ENCODE measurements around the gene BARX1.
"Not testable (repeated sequence)": the region's sequence is repeated elsewhere in the genome, so short reads cannot be mapped to it uniquely, and the experiment has no call there.

BARX1 gene

DNA sequence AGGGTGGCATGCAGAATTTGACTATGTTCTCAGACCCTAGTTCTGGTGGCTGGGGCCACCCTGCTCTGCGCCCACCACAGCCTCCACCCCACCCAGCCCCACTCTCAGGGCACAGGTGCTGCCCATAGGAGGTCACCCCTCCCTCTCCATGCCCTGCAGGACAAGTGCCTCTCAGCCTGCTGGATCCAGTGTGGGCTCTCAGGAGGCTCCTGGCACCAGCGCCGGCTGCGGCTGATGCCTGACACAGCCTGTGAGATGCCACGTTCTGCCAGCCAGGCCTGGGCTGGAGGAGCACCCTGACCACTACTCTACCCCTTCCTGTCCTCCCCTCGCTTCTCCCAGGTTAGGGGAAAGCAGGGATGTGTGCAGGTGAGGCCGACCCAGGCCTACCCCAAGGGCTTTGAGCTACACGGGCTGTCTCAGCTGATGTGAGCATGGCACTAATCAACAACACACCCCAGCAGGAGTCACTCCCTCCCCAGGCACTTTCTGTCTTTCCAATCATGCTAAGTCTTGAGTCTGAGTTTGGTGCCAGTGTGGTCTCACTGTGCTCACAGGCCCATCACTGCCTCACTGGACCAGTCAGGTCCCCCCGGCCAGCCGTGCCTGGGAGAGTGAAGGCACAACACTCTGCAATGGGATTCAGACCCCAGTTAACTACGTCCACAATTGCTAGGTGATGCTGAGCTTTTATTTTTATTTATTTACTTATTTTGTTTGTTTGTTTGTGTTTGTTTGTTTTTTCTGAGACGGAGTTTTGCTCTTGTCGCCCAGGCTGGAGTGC is 12.1 kb upstream of the BARX1 start:
- DNase-seq (ENCODE audit: low read depth in 2 of 2, low spot score in 1 of 2): no peak

- DNase-seq (ENCODE audit: low read depth in 2 of 2, low spot score in 1 of 2): no peak
Measured at GRCh38 chr9:93965830-93966577, 10.8 kb upstream of the BARX1 start.

DNA sequence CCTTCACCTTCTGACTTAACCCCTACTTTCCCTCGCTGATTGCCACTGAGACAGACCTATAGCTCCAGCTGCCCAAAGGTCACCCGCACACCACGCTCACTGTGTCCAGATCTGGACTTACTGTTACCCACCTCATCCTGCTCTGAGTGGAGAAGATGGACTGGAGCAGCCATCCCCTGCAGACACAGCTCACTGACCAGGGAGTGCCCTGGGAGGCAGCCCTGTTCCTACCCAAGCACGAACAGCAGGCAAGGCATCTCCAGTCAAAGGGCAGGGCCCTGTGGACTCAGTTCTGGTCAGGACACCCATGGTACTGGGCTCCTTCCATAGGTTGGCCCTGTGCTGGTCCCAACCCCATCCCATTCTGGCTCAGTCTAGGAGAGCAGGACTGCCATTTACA is 9.5 kb upstream of the BARX1 start:
- no peak for DNase-seq (ENCODE audit: low read depth in 2 of 2, low spot score in 1 of 2)

- no peak for DNase-seq (ENCODE audit: low read depth in 2 of 2, low spot score in 1 of 2)
Measured at GRCh38 chr9:93963969-93964368, 8.8 kb upstream of the BARX1 start.

- not testable (repeated sequence) for DNase-seq (ENCODE audit: low read depth in 2 of 2, low spot score in 1 of 2)
Measured at GRCh38 chr9:93963489-93963888, 8.3 kb upstream of the BARX1 start.

- peak; percentile 50 to 66 for DNase-seq (ENCODE audit: low read depth in 2 of 2, low spot score in 1 of 2)
Measured at GRCh38 chr9:93962561-93963440, 7.6 kb upstream of the BARX1 start.

- DNase-seq (ENCODE audit: low read depth in 2 of 2, low spot score in 1 of 2): no peak
Measured at GRCh38 chr9:93962017-93962416, 6.9 kb upstream of the BARX1 start.

DNA sequence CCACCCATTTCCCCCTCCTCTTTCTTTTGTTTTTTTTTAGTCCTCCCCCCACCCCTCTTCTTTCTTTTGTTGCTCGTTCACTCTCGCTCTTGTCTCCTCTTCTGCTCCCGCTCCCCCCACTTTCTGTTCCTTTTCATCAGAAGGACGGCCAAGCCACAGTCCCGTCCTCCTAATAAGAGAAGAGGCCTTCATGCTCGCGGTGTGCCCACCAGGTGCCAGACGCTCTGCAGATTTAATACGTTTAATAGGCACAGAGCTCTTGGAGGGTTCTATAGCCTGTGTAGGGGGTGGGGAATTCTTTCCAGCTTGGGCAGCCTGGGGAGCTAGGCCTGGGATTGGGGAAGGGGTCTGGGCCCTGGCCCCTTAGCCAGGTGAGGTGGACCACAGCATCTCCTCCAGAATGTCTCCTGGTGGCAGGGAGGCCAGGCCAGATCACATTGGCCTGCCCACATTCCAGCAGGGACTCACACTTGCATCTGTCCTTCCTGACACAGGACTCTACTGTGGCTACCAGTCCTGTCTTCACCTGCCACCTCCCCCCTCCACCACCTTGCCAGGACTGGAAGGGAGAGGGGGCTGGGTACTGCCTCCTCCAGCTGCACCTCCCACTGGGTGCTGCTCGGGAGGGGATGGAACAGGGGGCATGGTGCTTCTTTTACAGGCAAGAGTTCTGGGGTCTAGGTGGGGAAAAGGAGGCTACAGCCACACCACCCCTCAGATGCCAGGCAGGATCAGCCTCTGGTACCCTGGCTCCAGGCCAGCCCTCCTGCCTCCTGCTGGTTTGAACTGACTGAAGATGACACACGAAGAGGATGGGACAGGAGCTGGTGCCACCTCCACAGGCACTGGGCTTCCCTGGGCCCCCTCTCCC is 6.1 kb upstream of the BARX1 start:
- no peak for DNase-seq (ENCODE audit: low read depth in 2 of 2, low spot score in 1 of 2)

GRCh38 chr9:93960221-93960970 is 5.2 kb upstream of the BARX1 start:
- DNase-seq (ENCODE audit: low read depth in 2 of 2, low spot score in 1 of 2): no peak

DNA sequence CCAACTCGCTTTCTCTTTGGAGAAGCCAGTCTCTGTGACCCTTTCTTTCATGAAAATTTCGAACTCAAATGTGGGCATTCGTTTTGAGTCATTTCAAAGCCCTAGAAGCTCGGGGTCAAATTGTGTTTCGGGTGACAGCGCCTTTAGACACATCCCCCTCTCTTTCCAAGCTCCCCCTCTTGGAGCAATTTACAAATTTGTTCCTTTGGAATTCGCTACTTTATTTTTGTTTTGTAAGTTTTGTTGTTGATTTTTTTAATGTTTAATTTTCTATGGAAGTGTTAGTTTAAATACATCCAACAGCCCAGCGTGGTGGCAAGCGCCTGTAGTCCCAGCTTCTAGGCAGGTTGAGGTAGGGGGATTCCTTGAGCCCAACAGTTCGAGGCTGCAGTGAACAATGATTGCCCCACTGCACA is 4.6 kb upstream of the BARX1 start:
- DNase-seq (ENCODE audit: low read depth in 2 of 2, low spot score in 1 of 2): no peak

DNA sequence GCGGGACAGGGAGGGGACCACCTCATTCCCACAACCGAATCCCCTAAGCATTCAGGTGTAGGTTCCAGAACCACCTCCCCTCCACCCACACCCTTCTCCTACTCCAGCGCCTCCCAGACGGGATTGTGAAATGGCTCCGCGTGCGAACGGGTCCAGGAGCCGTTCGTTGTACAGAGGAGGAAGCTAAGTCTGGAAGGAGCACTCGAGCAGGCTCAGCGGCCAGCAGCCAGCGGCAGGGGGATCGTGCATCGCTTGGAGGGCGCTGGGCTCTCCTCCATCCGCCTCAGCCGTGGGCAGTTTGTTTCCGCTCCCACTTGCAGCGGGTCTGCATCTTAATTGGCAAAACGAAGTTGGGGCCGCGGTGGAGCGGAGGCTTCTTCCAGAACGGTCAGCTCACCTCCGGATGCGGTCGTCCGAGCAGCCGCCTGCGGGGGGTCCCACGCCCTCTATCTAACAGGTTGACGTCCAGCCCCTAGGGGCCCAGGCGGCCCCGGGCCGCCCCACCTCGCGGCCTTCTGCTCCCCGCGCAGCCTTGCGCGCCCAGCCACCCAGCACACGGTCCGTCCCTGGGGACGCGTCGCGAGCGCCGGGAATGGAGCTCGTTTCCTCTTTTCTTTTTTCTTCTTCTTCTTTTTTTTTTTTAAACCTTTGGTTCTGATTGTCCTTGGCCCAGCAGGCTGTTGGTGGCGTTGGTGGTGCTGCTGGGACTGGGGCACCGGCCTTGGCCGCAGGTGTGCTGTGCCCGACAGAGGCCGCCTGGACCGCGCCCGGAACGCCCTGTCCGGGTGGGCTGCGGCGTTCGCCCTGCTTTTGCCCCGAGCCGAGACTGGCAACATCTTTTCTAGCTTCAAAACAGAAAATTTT is 3.9 kb upstream of the BARX1 start:
- no peak for DNase-seq (ENCODE audit: low read depth in 2 of 2, low spot score in 1 of 2)

DNA sequence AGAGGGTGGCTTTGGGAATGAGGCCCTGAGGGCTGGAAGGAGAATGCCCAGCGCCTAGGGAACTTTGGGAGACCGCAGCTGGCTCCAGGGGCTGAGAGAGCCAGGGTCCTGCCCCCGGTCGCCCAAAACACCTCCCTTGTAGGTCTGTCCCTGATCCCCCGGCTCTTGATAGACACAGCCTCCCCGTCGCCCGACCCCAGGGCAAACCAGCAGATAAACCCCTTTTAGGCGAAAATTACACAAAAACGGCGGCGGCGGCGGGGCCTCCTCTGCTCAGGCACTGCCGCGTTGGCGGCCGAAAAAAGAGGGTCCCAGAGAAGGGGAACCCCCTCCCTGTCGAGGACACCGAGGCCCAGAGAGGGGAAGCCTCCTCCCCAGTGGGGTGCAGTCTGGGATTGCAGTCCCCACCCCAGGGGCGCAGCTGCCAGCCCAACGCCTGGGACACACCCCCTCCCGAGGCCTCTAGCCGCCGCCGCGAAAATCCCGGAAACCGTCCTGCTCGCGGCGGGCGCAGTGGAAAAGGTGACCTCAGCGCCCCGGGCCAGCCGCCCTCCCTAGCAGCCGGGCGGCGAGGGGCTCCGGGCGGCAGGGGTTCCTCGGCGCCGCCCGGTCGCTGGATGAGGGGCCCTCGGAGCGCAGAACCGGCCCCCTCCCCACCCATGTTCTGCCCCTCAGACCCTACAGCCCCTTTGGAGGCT is 3.1 kb upstream of the BARX1 start:
- no peak for DNase-seq (ENCODE audit: low read depth in 2 of 2, low spot score in 1 of 2)

DNA sequence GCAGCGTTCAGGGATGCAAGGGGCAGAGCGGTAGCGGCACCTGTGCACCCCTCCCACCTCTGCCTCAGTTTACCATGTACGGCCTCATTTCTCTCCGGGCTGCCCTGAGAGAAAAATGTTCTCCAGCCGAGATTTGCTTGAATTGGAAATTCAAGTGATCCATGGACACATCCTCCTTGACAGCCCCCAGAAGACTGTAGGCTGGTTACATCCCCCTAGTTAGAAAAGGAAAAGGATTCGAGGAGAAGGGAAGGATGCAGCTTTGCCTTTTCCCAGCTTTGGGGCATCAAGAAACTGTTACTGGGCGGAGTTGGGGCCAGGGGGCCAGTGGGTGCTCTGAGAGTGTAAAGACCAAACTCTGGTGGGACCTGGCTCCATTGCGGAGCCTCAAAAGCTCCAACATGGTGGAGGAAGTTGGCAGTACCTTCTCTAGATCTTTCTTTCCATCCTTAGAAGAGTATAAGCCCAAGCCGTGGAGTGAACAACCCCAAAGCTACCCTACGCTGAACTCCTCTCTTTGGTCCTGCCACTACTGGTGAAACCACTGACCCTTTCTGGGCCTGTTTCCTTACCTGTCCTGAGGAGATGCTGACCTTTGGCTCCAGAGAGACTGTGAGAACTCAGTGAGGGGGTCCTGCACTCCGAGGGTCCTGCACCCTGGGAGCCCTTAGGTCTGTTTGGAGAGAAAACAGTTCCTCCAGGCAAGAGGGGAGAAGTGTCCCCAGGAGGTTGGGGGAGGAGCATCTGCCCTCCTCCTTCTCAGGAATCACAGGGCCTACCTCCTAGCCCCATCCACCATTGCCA is 1.0 kb upstream of the BARX1 start:
- no peak for DNase-seq (ENCODE audit: low read depth in 2 of 2, low spot score in 1 of 2)

DNA sequence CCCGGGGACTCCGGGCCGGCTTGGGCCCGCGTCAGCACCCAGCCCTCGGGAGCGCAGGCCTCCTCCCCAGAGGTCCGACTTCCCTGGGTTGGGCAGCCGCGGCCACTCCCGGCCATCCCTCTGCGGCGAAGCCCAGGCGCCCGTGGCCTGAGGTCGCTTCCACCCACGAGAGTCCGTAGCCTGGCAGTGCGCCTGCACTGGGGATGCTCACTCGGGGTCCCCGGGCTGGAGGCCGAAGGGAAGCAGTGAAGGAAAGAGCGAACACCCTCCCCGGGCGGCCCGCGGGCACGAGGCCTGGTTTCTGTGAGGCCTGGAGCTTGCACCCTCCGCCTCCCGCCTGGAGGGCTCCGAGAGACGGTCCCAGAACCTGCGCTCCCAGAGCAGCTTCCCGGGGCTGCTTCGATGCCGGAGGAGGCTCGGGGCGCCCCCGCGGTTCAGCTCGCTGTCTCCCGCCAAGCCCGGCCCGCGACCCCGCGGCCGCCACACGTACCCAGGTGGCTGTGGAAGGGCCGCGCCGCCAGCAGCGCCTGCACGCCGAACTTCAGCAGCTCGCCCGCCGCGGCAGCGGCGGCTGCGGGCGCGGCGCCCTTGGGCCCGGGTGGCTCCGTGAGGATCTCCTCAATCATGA is 607 bp downstream of the BARX1 start:
- no peak for DNase-seq (ENCODE audit: low read depth in 2 of 2, low spot score in 1 of 2)

GRCh38 chr9:93953496-93954433 is 1.4 kb downstream of the BARX1 start:
- no peak for DNase-seq (ENCODE audit: low read depth in 2 of 2, low spot score in 1 of 2)
